HepG2 (cell line): ENCODE measurements around the gene PANK3. TPM values are rescaled to one million over a fixed set of nuclear protein-coding genes. Genes with fewer than 3 reads are reported as not detected.

Experiments
- ATAC-seq: fragments of 200-7000 bp; cut with Tn5 transposase; 3 replicates; pipeline ENCODE4 v1.9.1; 2020; ENCODE audit warnings: mild to moderate bottlenecking, moderate library complexity
- BruUV-seq: library from RNA; stranded (reverse); fragments of 400-500 nt; replicated peaks from 2 replicates; lab custom pipeline; 2021; lab: Mats Ljungman, UMichigan
- CTCF ChIA-PET: fragments of 300-600 bp; formaldehyde crosslinking; extraction: SDS; loops from one replicate; lab custom pipeline; 2021; ENCODE audit warnings: low total read pairs, inconsistent platforms, low intra/inter-chr PET ratio; lab: Yijun Ruan, JAX
- POLR2A ChIA-PET: fragments of 350-600 bp; sonication (Branson Sonifier 250); formaldehyde crosslinking; loops from one replicate; lab custom pipeline; 2020; ENCODE audit warnings: antibody characterized with exemption, inconsistent platforms; lab: Yijun Ruan, JAX
- DNase-seq: peaks from one replicate; pipeline ENCODE4 v3.0.0-alpha.2; 2015; ENCODE audit warnings: low spot score
- FAIRE-seq: peaks from 3 replicates; lab custom pipeline; 2011; peaks lifted over from hg19 to GRCh38; lab: Jason Lieb, UNC
- H2AFZ ChIP-seq: one replicate; pipeline ENCODE4 v1.6.1; 2011; ENCODE audit warnings: low read length, inconsistent platforms
- H3K27ac ChIP-seq: fragments of 300-600 bp; 3 replicates; pipeline ENCODE4 v1.8.0; 2011; ENCODE audit warnings: mixed run types, mild to moderate bottlenecking, mixed read lengths, low read length, inconsistent platforms; ENCODE audit not compliant: insufficient read depth; ENCODE audit errors: extremely low read length
- H3K27me3 ChIP-seq, 2 experiments: fragments of 200-600 bp in 1 of 2; 2 replicates in 1 of 2; 3 replicates in 1 of 2; pipeline versions ENCODE4 v1.6.0 to v1.8.0; 2011; ENCODE audit warnings: low read length in 2 of 2, mild to moderate bottlenecking in 2 of 2, moderate library complexity in 2 of 2, inconsistent platforms in 1 of 2; ENCODE audit not compliant: insufficient read depth in 2 of 2, control insufficient read depth in 1 of 2
- H3K36me3 ChIP-seq, 2 experiments: fragments of 200-600 bp in 1 of 2; replicated peaks in 1 of 2; 2 replicates in 1 of 2; 3 replicates in 1 of 2; pipeline versions ENCODE4 v1.5.1 to v1.8.0; 2011; ENCODE audit warnings: low read length in 2 of 2, inconsistent platforms in 1 of 2; ENCODE audit not compliant: insufficient read depth in 2 of 2, control insufficient read depth in 1 of 2
- H3K4me1 ChIP-seq: 2 replicates; pipeline ENCODE4 v1.5.1; 2012; ENCODE audit warnings: low read length, inconsistent platforms; ENCODE audit not compliant: insufficient read depth
- H3K4me2 ChIP-seq: 2 replicates; pipeline ENCODE4 v1.6.0; 2011; ENCODE audit warnings: low read depth, low read length, inconsistent platforms
- H3K4me3 ChIP-seq, 3 experiments: fragments of 200-600 bp in 1 of 3; sonication (generic), shearing (Covaris generic) in 1 of 3; replicated peaks in 1 of 3; 2 replicates each; pipeline ENCODE4 v1.5.1; 2011 to 2016; ENCODE audit warnings: low read length in 3 of 3, inconsistent platforms in 2 of 3, low read depth in 2 of 3, mild to moderate bottlenecking in 2 of 3, control low read depth in 1 of 3, mixed read lengths in 1 of 3; ENCODE audit not compliant: insufficient read depth in 1 of 3
- H3K79me2 ChIP-seq: one replicate; pipeline ENCODE4 v1.6.1; 2011; ENCODE audit warnings: low read length, inconsistent platforms; ENCODE audit not compliant: insufficient read depth
- H3K9ac ChIP-seq: 2 replicates; pipeline ENCODE4 v1.6.0; 2011; ENCODE audit warnings: mild to moderate bottlenecking, low read depth, low read length, inconsistent platforms; ENCODE audit not compliant: insufficient read depth
- H3K9me3 ChIP-seq: 2 replicates; pipeline ENCODE4 v1.5.1; 2012; ENCODE audit warnings: mild to moderate bottlenecking, low read length
- H4K20me1 ChIP-seq: 2 replicates; pipeline ENCODE4 v1.6.0; 2011; ENCODE audit warnings: inconsistent platforms, mild to moderate bottlenecking, low read length, moderate library complexity; ENCODE audit not compliant: insufficient read depth
- ARNTL ChIP-seq: sonication (generic); formaldehyde crosslinking; IDR thresholded peaks from 2 replicates; pipeline ENCODE4 v1.4.0; 2020; ENCODE audit warnings: mild to moderate bottlenecking, missing genetic modification reagents
- CEBPG ChIP-seq: IDR thresholded peaks from 2 replicates; pipeline ENCODE4 v1.6.1; 2016
- CHD2 ChIP-seq: IDR thresholded peaks from 2 replicates; pipeline ENCODE4 v1.6.1; 2011; ENCODE audit warnings: low read depth, low read length, improper control_type of control experiment
- GFI1 ChIP-seq: sonication (generic); formaldehyde crosslinking; IDR thresholded peaks from 2 replicates; pipeline ENCODE4 v1.5.0; 2020; ENCODE audit warnings: missing genetic modification reagents, mild to moderate bottlenecking, borderline replicate concordance
- HNF4A ChIP-seq: sonication (generic); formaldehyde crosslinking; IDR thresholded peaks from 2 replicates; pipeline ENCODE4 v1.4.0; 2020; ENCODE audit warnings: missing genetic modification reagents
- MIER2 ChIP-seq: IDR thresholded peaks from 2 replicates; pipeline ENCODE4 v1.6.1; 2016; ENCODE audit warnings: missing biosample characterization, missing genetic modification reagents
- MTA1 ChIP-seq: sonication (generic); formaldehyde crosslinking; IDR thresholded peaks from 2 replicates; pipeline ENCODE4 v1.4.0; 2020; ENCODE audit warnings: missing genetic modification reagents, mild to moderate bottlenecking, borderline replicate concordance
- MTF1 ChIP-seq: sonication (generic); formaldehyde crosslinking; IDR thresholded peaks from 2 replicates; pipeline ENCODE4 v1.5.0; 2020; ENCODE audit warnings: missing genetic modification reagents
- POGZ ChIP-seq: sonication (generic); formaldehyde crosslinking; IDR thresholded peaks from 2 replicates; pipeline ENCODE4 v1.4.0; 2020; ENCODE audit warnings: mild to moderate bottlenecking, missing genetic modification reagents
- SAP130 ChIP-seq: IDR thresholded peaks from 2 replicates; pipeline ENCODE4 v1.6.1; 2016; ENCODE audit warnings: low read depth
- SOX6 ChIP-seq, 2 experiments: fragments of 450-650 bp in 1 of 2; sonication (generic) in 1 of 2; formaldehyde crosslinking in 1 of 2; IDR thresholded peaks; 2 replicates each; pipeline versions ENCODE4 v1.4.0 to v1.6.1; 2017 to 2020; ENCODE audit warnings: antibody characterized with exemption in 1 of 2, mild to moderate bottlenecking in 1 of 2, missing genetic modification reagents in 1 of 2
- TEAD3 ChIP-seq: optimal IDR thresholded peaks from 2 replicates; pipeline ENCODE3; 2016; ENCODE audit warnings: borderline replicate concordance
- THRA ChIP-seq: sonication (generic); formaldehyde crosslinking; IDR thresholded peaks from 2 replicates; pipeline ENCODE4 v1.4.0; 2020; ENCODE audit warnings: missing genetic modification reagents, borderline replicate concordance
- ZMYM4 ChIP-seq: sonication (generic); formaldehyde crosslinking; IDR thresholded peaks from 2 replicates; pipeline ENCODE4 v1.8.1; 2023; ENCODE audit warnings: mild to moderate bottlenecking, missing genetic modification reagents
- ZNF317 ChIP-seq: sonication (generic); formaldehyde crosslinking; IDR thresholded peaks from 2 replicates; pipeline ENCODE4 v1.5.0; 2020; ENCODE audit warnings: mild to moderate bottlenecking, missing genetic modification reagents
- ZNF331 ChIP-seq: sonication (generic); formaldehyde crosslinking; IDR thresholded peaks from 2 replicates; pipeline ENCODE4 v1.4.0; 2020; ENCODE audit warnings: missing genetic modification reagents
- WGBS: methylation state at CpG from one replicate; pipeline ENCODE4 v1.1.6; 2017; ENCODE audit warnings: low lambda C conversion rate; 5-methylcytosine and 5-hydroxymethylcytosine counted together
- in situ Hi-C: cut with HindIII; loops from 2 replicates; pipeline ENCODE4 v1.10.0; 2017; ENCODE audit warnings: low pct_unique_long_range_greater_than_20kb; ENCODE audit not compliant: extremely low pct_ligation_motif_present
- intact Hi-C: fragments of 100-400 bp; cut with micrococcal nuclease; formaldehyde crosslinking; loops from one replicate; pipeline ENCODE4 v1.10.0; 2022; ENCODE audit not compliant: unreplicated experiment
- polyA plus RNA-seq, 8 experiments: library from polyadenylated mRNA; depleted of rRNA in 3 of 8; stranded (reverse) in 7 of 8; unstranded in 1 of 8; fragments of >200 nt; fragmentation: Illumina TruSeq in 4 of 8; extraction: Trizol in 4 of 8; gene quantifications; 2 replicates each; pipeline versions ENCODE4 v1.2.1 to v1.2.3, GENCODE V29; 2011 to 2016; ENCODE audit warnings: low read depth in 4 of 8, missing spikeins in 1 of 8, mixed read lengths in 1 of 8; ENCODE audit not compliant: insufficient read depth in 1 of 8
- total RNA-seq, 5 experiments: library from RNA; depleted of rRNA; stranded (reverse); fragments of >200 nt; fragmentation: Illumina TruSeq; extraction: Trizol; gene quantifications; 2 replicates each; pipeline ENCODE4 v1.2.3, GENCODE V29; 2016; ENCODE audit warnings: low read depth in 1 of 5
- TF ChIP-seq, protein P1 (sequence below): IDR thresholded peaks from 2 replicates; pipeline ENCODE4 v1.4.0; 2020; ENCODE audit warnings: mild to moderate bottlenecking, missing genetic modification reagents
- TF ChIP-seq, protein P2 (sequence below): sonication (generic); formaldehyde crosslinking; conservative IDR thresholded peaks from 2 replicates; pipeline ENCODE4 v1.4.0; 2020; ENCODE audit warnings: mild to moderate bottlenecking, missing genetic modification reagents, moderate library complexity

Gene PANK3
- total and polyA plus RNA-seq, 2 of the 13 experiments (the other 11 are each of a cell fraction or from before 2014, with no cell fraction given), result 26.9 to 69.5 TPM

- intact Hi-C loops (no loop called here), in situ Hi-C loops (no loop called here)
- ATAC-seq, result peak; percentile 91
- no TSS peak for BruUV-seq
- H3K79me2 ChIP-seq, result no peaks in the 10 kb centered on the region
- no peaks in the 10 kb centered on the region for H3K9me3 ChIP-seq
- H2AFZ ChIP-seq, result no peak overlapping the region
- ChIA-PET CTCF (no interaction called here), POLR2A (no interaction called here)
- FAIRE-seq, result peak; percentile 93
- H3K27me3 ChIP-seq, result peaks cover 0 to 11% of the 10 kb centered on the region in 2 experiments; a peak in 4 of 5 replicates
- WGBS, result 0% methylated on average over 2 of the region's 2 CpGs
- peak overlapping the region; percentile 25 for H3K4me2 ChIP-seq
- no peak overlapping the region for H3K9ac ChIP-seq
- peak; percentile 69 for DNase-seq
- H3K27ac ChIP-seq, result no peak overlapping the region
- peaks cover 26% of the 10 kb centered on the region for H3K4me1 ChIP-seq
- no peak overlapping the region for H3K4me3 ChIP-seq
- H3K36me3 ChIP-seq, result no peaks in the 10 kb centered on the region
- no peaks in the 10 kb centered on the region for H4K20me1 ChIP-seq
- TF ChIP-seq POGZ (CRISPR knock-in tag), result peak; percentile 78
- peak; percentile 89 for TF ChIP-seq MIER2 (CRISPR knock-in tag)
- TF ChIP-seq SAP130 (CRISPR knock-in tag), result peak; percentile 23; the same call in 1 of the 2 replicates
- no peak for TF ChIP-seq CHD2
- no peak for TF ChIP-seq ARNTL
- TF ChIP-seq THRA, result 0 out of 2 replicates have a peak, but pooled peaks have one; percentile 15
- peak; percentile 75 for TF ChIP-seq HNF4A
- TF ChIP-seq SOX6 (IDR thresholded peaks at IDR 0.05), result no peak
- TF ChIP-seq SOX6 (CRISPR knock-in tag; IDR thresholded peaks at IDR 0.05), result peak; percentile 42
- TF ChIP-seq MTF1, result no peak
- peak; percentile 62 for TF ChIP-seq GFI1 (CRISPR knock-in tag)
- TF ChIP-seq, protein P1, sequence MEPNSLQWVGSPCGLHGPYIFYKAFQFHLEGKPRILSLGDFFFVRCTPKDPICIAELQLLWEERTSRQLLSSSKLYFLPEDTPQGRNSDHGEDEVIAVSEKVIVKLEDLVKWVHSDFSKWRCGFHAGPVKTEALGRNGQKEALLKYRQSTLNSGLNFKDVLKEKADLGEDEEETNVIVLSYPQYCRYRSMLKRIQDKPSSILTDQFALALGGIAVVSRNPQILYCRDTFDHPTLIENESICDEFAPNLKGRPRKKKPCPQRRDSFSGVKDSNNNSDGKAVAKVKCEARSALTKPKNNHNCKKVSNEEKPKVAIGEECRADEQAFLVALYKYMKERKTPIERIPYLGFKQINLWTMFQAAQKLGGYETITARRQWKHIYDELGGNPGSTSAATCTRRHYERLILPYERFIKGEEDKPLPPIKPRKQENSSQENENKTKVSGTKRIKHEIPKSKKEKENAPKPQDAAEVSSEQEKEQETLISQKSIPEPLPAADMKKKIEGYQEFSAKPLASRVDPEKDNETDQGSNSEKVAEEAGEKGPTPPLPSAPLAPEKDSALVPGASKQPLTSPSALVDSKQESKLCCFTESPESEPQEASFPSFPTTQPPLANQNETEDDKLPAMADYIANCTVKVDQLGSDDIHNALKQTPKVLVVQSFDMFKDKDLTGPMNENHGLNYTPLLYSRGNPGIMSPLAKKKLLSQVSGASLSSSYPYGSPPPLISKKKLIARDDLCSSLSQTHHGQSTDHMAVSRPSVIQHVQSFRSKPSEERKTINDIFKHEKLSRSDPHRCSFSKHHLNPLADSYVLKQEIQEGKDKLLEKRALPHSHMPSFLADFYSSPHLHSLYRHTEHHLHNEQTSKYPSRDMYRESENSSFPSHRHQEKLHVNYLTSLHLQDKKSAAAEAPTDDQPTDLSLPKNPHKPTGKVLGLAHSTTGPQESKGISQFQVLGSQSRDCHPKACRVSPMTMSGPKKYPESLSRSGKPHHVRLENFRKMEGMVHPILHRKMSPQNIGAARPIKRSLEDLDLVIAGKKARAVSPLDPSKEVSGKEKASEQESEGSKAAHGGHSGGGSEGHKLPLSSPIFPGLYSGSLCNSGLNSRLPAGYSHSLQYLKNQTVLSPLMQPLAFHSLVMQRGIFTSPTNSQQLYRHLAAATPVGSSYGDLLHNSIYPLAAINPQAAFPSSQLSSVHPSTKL, result peak; percentile 37; the same call in 1 of the 2 replicates
- TF ChIP-seq ZMYM4 (CRISPR knock-in tag), result peak; percentile 76
- TF ChIP-seq ZNF331 (CRISPR knock-in tag), result peak; percentile 51; the same call in 1 of the 2 replicates
- 0 out of 2 replicates have a peak, but pooled peaks have one; percentile 31 for TF ChIP-seq ZNF317
- no peak for TF ChIP-seq MTA1 (CRISPR knock-in tag)
- TF ChIP-seq CEBPG (CRISPR knock-in tag), result peak; percentile 5; the same call in 1 of the 2 replicates
- TF ChIP-seq, protein P2, sequence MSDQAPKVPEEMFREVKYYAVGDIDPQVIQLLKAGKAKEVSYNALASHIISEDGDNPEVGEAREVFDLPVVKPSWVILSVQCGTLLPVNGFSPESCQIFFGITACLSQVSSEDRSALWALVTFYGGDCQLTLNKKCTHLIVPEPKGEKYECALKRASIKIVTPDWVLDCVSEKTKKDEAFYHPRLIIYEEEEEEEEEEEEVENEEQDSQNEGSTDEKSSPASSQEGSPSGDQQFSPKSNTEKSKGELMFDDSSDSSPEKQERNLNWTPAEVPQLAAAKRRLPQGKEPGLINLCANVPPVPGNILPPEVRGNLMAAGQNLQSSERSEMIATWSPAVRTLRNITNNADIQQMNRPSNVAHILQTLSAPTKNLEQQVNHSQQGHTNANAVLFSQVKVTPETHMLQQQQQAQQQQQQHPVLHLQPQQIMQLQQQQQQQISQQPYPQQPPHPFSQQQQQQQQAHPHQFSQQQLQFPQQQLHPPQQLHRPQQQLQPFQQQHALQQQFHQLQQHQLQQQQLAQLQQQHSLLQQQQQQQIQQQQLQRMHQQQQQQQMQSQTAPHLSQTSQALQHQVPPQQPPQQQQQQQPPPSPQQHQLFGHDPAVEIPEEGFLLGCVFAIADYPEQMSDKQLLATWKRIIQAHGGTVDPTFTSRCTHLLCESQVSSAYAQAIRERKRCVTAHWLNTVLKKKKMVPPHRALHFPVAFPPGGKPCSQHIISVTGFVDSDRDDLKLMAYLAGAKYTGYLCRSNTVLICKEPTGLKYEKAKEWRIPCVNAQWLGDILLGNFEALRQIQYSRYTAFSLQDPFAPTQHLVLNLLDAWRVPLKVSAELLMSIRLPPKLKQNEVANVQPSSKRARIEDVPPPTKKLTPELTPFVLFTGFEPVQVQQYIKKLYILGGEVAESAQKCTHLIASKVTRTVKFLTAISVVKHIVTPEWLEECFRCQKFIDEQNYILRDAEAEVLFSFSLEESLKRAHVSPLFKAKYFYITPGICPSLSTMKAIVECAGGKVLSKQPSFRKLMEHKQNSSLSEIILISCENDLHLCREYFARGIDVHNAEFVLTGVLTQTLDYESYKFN (CRISPR knock-in tag), result peak; percentile 60
- peak; percentile 16 for TF ChIP-seq TEAD3 (CRISPR knock-in tag)
Measured at GRCh38 chr5:168525856-168526255, 53.3 kb downstream of the PANK3 start.
